Tibial artery (tissue), 4 donors: ENCODE data around the gene NUDT1.

Experiments
- DNase-seq, 2 donors: peaks; one replicate each; pipeline ENCODE4 v3.0.0-alpha.2; 2019
- H3K27ac ChIP-seq, 2 donors: fragments of 200-600 bp; sonication (generic) in 1 of 2; 1 replicate in 1 of 2; 2 replicates in 1 of 2; pipeline ENCODE4 v1.5.1; 2018 to 2019; ENCODE audit warnings: mild to moderate bottlenecking in 1 of 2
- H3K27me3 ChIP-seq, 2 donors: fragments of 200-600 bp; sonication (generic) in 1 of 2; one replicate each; pipeline versions ENCODE4 v1.5.1 to v1.6.0; 2016 to 2019
- H3K36me3 ChIP-seq, 3 donors: fragments of 200-600 bp; sonication (generic) in 2 of 3; one replicate each; pipeline ENCODE4 v1.5.1; 2016 to 2019; ENCODE audit warnings: mild to moderate bottlenecking in 2 of 3
- H3K4me1 ChIP-seq, 4 donors: fragments of 200-600 bp; sonication (generic) in 2 of 4; 1 replicate in 3 of 4; 2 replicates in 1 of 4; pipeline ENCODE4 v1.5.1; 2016 to 2019
- H3K4me3 ChIP-seq, 2 donors: fragments of 200-600 bp; sonication (generic) in 1 of 2; 1 replicate in 1 of 2; 2 replicates in 1 of 2; pipeline ENCODE4 v1.5.1; 2018 to 2019; ENCODE audit warnings: mild to moderate bottlenecking in 2 of 2
- H3K9me3 ChIP-seq, 3 donors: fragments of 200-600 bp; sonication (generic) in 1 of 3; one replicate each; pipeline ENCODE4 v1.5.1; 2016 to 2019
- intact Hi-C: fragments of 100-400 bp; cut with DNase I; formaldehyde crosslinking; loops from one replicate; pipeline ENCODE4 v1.15.0; 2023; ENCODE audit warnings: low total_unique reads
- TF ChIP-seq, protein P1 (sequence below), 2 experiments: fragments of 200-600 bp in 1 of 2; fragments of 450-650 bp in 1 of 2; IDR thresholded peaks; one replicate each; pipeline ENCODE4 v1.5.1; 2017 to 2019; ENCODE audit warnings: antibody characterized with exemption in 2 of 2, mild to moderate bottlenecking in 1 of 2, moderate library complexity in 1 of 2

The NUDT1 gene

GRCh38 chr7:2270495-2270894 lies 28.5 kb downstream of the NUDT1 start:
- H3K27ac ChIP-seq, result no peak overlapping the region
- no peak for DNase-seq
- H3K4me3 ChIP-seq, result no peak overlapping the region
- H3K4me1 ChIP-seq, result no peaks in the 10 kb centered on the region
- H3K27me3 ChIP-seq, result no peaks in the 10 kb centered on the region
- TF ChIP-seq, protein P1, sequence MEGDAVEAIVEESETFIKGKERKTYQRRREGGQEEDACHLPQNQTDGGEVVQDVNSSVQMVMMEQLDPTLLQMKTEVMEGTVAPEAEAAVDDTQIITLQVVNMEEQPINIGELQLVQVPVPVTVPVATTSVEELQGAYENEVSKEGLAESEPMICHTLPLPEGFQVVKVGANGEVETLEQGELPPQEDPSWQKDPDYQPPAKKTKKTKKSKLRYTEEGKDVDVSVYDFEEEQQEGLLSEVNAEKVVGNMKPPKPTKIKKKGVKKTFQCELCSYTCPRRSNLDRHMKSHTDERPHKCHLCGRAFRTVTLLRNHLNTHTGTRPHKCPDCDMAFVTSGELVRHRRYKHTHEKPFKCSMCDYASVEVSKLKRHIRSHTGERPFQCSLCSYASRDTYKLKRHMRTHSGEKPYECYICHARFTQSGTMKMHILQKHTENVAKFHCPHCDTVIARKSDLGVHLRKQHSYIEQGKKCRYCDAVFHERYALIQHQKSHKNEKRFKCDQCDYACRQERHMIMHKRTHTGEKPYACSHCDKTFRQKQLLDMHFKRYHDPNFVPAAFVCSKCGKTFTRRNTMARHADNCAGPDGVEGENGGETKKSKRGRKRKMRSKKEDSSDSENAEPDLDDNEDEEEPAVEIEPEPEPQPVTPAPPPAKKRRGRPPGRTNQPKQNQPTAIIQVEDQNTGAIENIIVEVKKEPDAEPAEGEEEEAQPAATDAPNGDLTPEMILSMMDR (IDR thresholded peaks at IDR 0.05), result no peak
- intact Hi-C loops, result loop anchor here (10.0 kb wide), 1 partner anchor 1016 kb away; no protein-coding TSS in a partner anchor
- H3K9me3 ChIP-seq, result no peaks in the 10 kb centered on the region
- H3K36me3 ChIP-seq, result peaks cover 12 to 40% (median 25%) of the 10 kb centered on the region in 3 donors

DNA sequence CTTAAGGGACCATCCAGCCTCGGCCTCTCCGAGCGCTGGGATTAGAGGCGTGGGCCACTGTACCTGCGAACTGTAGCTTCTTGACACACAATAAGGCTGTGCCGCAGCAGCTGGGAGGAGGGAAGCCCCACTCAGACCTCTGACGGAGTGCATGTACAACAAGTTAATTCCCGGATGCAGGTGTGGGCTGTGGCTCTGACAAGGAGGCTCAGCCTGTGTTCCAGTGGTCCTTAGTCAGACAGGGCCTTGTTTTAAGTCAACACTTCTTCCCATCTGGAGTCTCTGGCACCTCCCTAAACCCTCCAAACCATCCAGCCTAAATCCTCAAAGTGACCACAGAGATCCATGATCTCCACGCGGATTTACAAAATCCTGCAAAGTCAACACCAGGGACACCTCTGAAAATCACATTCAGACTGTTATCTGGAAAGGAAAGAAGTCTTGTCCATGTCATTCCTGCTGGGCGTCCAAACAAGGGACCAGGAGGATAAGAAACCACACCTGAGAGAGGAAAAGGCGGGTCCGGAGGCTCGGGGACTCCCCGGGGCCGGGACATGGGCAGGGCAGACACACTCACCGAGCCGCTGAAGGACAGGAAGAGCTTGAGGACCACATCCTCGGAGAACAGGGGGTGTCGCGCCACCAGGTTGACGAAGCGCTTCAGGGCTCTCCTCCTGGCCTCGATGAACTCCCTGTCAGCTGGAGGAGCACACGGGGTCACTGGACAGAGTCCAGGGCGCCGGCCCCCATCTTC lies 29.4 kb downstream of the NUDT1 start:
- no peaks in the 10 kb centered on the region for H3K27me3 ChIP-seq
- H3K36me3 ChIP-seq, result peaks cover 12 to 46% (median 25%) of the 10 kb centered on the region in 3 donors
- DNase-seq, result no peak

GRCh38 chr7:2272031-2272430 lies 30.0 kb downstream of the NUDT1 start:
- Histone ChIP-seq H3K4me3 (no peak overlapping the region), H3K27me3 (no peaks in the 10 kb centered on the region), H3K4me1 (no peaks in the 10 kb centered on the region), H3K9me3 (no peaks in the 10 kb centered on the region), H3K36me3 (peaks cover 12 to 50% (median 27%) of the 10 kb centered on the region in 3 donors), H3K27ac (no peak overlapping the region)
- TF ChIP-seq, protein P1 (IDR thresholded peaks at IDR 0.05), result no peak
- intact Hi-C loops, result loop anchor here (10.0 kb wide), 1 partner anchor 1017 kb away; no protein-coding TSS in a partner anchor
- DNase-seq, result no peak

More for the DNA sequence above, 29.4 kb downstream of the NUDT1 start:
- Histone ChIP-seq H3K4me3 (no peak overlapping the region), H3K4me1 (no peaks in the 10 kb centered on the region), H3K9me3 (no peaks in the 10 kb centered on the region), H3K27ac (no peak overlapping the region)
- TF ChIP-seq, protein P1 (IDR thresholded peaks at IDR 0.05), result no peak
- intact Hi-C loops, result loop anchor here (10.0 kb wide), 1 partner anchor 1017 kb away; no protein-coding TSS in a partner anchor

GRCh38 chr7:2273866-2274265 lies 31.8 kb downstream of the NUDT1 start:
- TF ChIP-seq, protein P1 (IDR thresholded peaks at IDR 0.05), result no peak
- Histone ChIP-seq H3K27ac (no peak overlapping the region), H3K27me3 (no peaks in the 10 kb centered on the region), H3K9me3 (no peaks in the 10 kb centered on the region), H3K4me3 (no peak overlapping the region), H3K36me3 (peaks cover 12 to 59% (median 32%) of the 10 kb centered on the region in 3 donors), H3K4me1 (no peaks in the 10 kb centered on the region)
- no peak for DNase-seq
- intact Hi-C loops, result loop anchor here (10.0 kb wide), 1 partner anchor 1019 kb away; no protein-coding TSS in a partner anchor

DNA sequence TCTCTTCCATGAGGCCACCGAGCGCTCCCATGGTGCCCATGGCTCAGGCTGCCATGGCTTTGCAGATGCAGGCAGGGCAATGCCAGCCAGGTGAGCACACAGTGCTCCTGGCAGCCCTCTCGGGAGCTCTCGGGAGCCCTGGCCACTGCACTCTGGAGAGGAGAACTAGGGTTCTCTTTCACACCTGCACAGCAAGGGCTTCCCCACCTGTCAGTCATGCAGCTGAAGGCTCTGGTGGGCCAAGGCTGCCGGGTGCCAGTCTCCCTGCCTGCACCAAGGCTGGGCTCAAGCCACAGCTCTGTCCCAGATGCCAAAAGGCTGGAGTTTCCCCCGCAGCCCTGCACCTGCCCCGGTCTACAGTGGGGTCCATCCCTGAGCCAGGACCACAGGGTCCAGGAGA lies 32.6 kb downstream of the NUDT1 start:
- TF ChIP-seq, protein P1 (IDR thresholded peaks at IDR 0.05), result no peak
- Histone ChIP-seq H3K4me3 (no peak overlapping the region), H3K27me3 (no peaks in the 10 kb centered on the region), H3K9me3 (no peaks in the 10 kb centered on the region), H3K27ac (no peak overlapping the region), H3K4me1 (no peaks in the 10 kb centered on the region), H3K36me3 (peaks cover 12 to 58% (median 32%) of the 10 kb centered on the region in 3 donors)
- no peak for DNase-seq
- intact Hi-C loops, result loop anchor here (10.0 kb wide), 1 partner anchor 1020 kb away; no protein-coding TSS in a partner anchor
